NOMO-1 treated with dmso at 0.1 percent for 144 hours (cell line): ENCODE results near the gene TAS2R40.
"Not testable (repeated sequence)": the region's sequence is repeated elsewhere in the genome, so short reads cannot be mapped to it uniquely, and the experiment has no call there.

Experiments
- DNase-seq: peaks from one replicate; lab custom pipeline; 2025; ENCODE audit not compliant: unreplicated experiment; lab: John Stamatoyannopoulos, UW

Gene TAS2R40

GRCh38 chr7:143221737-143222136 is at the start of gene TAS2R40:
Gene TAS2R40 (plus strand): TSS chr7:143222037. CDS start chr7:143222079, 42 bp downstream.
- DNase-seq = no peak

GRCh38 chr7:143172354-143172753 is 49.5 kb upstream of the TAS2R40 start:
- no peak for DNase-seq

- no peak for DNase-seq
Measured at GRCh38 chr7:143176128-143176527, 45.7 kb upstream of the TAS2R40 start.

GRCh38 chr7:143177374-143178119 is 44.3 kb upstream of the TAS2R40 start:
- no peak for DNase-seq

- not testable (repeated sequence) for DNase-seq
Measured at GRCh38 chr7:143180771-143181170, 41.1 kb upstream of the TAS2R40 start.

- DNase-seq = no peak
Measured at GRCh38 chr7:143181349-143181748, 40.5 kb upstream of the TAS2R40 start.

- DNase-seq = no peak
Measured at GRCh38 chr7:143183024-143183423, 38.8 kb upstream of the TAS2R40 start, which contains the start of gene TAS2R39. Gene TAS2R39 (plus strand): TSS chr7:143183419. CDS start chr7:143183419, 0 bp downstream.

- DNase-seq = no peak
Measured at GRCh38 chr7:143185551-143185950, 36.3 kb upstream of the TAS2R40 start.

- no peak for DNase-seq
Measured at GRCh38 chr7:143188994-143189393, 32.8 kb upstream of the TAS2R40 start.

- no peak for DNase-seq
Measured at GRCh38 chr7:143193880-143194279, 28.0 kb upstream of the TAS2R40 start.

- DNase-seq = no peak
Measured at GRCh38 chr7:143199040-143199439, 22.8 kb upstream of the TAS2R40 start.

GRCh38 chr7:143202161-143202560 is 19.7 kb upstream of the TAS2R40 start:
- DNase-seq = no peak

- no peak for DNase-seq
Measured at GRCh38 chr7:143203386-143203785, 18.5 kb upstream of the TAS2R40 start.

- peak; percentile 82 for DNase-seq
Measured at GRCh38 chr7:143205560-143206293, 16.1 kb upstream of the TAS2R40 start.

GRCh38 chr7:143210541-143210940 is 11.3 kb upstream of the TAS2R40 start:
- DNase-seq = no peak

GRCh38 chr7:143213478-143213877 is 8.4 kb upstream of the TAS2R40 start:
- DNase-seq = not testable (repeated sequence)

- DNase-seq = peak; percentile 33
Measured at GRCh38 chr7:143214789-143215679, 6.8 kb upstream of the TAS2R40 start.

GRCh38 chr7:143216151-143216550 is 5.7 kb upstream of the TAS2R40 start:
- no peak for DNase-seq

- DNase-seq = no peak
Measured at GRCh38 chr7:143216686-143217085, 5.2 kb upstream of the TAS2R40 start.

GRCh38 chr7:143217806-143218205 is 4.0 kb upstream of the TAS2R40 start:
- DNase-seq = no peak

- DNase-seq = no peak
Measured at GRCh38 chr7:143221286-143221685, 551 bp upstream of the TAS2R40 start.
